Measurements from ENCODE around the gene HIGD1C.
"Not testable (repeated sequence)": the region's sequence is repeated elsewhere in the genome, so short reads cannot be mapped to it uniquely, and the experiment has no call there.

Gene HIGD1C

DNA sequence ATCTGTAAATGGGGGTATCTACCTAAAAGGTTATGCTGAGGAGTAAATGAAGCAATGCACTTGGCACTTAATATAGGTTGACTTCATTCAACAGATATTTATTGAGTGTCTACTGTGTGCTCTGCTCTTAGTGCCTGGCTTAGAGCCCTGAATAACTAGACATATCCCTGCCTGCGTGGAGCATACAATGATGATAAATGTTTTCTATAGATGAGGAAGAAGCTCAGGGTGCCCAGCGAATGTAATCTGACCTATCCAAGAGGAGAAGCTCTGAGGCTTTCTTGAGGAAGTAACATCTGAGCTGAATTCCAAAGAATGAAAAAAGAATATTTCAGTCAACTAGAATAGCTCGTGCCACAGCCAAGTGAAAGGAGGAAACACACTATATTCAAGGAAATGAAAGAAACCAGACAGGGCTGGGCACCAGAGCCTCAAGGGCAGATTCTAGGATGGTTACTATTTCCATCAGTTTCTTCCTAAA is 17.9 kb upstream of the HIGD1C start:
- DNase-seq = no peak

DNA sequence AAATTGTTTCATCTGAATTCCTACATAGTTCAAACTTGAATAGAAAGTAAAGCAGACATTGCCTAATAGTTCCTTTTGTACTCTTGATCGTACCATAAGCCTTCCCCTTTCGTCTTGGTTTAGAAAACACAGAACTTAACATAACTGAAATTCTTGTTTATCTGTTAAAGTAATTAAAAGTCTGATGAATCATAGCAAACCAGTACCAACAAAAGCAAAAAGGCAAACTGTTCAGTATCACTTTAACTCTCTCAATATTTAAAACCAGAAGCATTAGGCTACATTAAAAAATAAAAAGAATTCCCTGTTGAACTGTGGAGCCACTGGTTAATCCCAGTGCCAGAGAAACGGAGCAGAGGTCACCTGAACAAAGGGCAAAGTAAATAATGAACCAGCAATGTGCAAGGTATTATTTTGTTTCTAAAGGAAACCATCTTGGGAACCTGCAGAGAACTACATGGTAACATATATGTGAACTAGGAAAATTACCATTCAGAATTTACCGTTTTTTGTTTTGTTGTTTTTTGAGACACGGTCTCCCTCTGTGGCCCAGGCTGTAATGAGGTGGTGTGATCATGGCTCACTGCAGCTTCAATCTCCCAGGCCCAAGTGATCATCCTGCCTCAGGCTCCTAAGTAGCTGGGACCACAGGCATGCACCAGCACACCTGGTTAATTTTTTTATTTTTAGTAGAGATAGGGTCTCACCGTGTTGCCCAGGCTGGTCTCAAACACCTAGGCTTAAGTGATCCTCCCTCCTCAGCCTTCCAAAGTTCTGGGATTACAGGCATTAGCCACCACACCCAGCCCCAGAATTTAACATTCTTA is 17.1 kb upstream of the HIGD1C start:
- no peak for DNase-seq

DNA sequence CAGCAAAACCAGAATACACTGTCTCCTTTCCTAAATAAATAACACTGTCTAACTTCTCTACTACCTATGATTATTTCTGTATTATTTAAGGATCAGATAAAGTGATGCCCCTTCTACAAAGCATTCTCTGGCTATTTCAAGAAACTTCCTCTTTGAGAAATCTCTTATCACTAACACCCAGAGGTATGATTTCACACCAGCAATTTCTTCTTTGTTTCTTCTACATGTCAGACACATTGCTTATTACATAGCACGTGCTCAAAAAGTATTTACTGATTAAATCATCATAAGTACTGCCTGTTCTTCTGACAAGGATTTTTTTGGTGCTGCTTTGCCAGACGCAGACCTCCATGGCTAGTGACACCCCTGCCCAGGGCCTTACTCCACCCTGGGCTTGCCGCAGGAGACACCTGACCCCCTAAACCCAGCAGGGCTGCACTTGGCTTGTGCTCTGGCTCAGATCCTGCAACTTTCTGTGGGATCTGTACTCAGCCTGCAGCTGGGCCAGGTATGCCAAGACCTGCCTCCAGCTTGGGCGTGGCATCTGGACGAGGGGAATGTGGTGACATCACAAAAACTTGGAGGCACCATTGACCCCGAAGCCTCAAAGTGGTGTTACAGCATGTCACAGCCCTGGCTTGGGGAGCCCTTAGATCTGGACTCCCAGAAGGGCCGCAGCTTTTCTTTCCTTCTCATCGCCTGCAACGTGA is 15.4 kb upstream of the HIGD1C start:
- no peak for DNase-seq

DNA sequence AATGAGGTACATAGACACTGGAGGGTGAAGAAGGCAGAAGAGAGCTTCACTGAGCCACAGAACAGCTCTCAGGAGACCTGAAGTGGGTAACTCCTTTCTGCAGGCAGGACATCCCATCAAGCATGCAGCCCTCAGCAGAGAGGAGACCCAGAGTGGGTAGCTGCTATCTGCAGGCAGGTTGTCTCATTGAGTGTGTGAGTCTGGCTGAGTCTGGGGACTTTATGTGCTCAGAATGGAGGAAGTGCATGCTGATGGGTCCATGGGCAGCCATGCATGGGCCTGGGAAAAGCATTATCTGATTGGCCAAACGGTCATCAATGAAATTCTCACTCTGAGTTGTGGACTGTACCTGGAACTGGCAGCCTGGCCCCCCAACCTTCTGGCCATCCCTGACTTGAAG is 14.7 kb upstream of the HIGD1C start:
- no peak for DNase-seq

DNA sequence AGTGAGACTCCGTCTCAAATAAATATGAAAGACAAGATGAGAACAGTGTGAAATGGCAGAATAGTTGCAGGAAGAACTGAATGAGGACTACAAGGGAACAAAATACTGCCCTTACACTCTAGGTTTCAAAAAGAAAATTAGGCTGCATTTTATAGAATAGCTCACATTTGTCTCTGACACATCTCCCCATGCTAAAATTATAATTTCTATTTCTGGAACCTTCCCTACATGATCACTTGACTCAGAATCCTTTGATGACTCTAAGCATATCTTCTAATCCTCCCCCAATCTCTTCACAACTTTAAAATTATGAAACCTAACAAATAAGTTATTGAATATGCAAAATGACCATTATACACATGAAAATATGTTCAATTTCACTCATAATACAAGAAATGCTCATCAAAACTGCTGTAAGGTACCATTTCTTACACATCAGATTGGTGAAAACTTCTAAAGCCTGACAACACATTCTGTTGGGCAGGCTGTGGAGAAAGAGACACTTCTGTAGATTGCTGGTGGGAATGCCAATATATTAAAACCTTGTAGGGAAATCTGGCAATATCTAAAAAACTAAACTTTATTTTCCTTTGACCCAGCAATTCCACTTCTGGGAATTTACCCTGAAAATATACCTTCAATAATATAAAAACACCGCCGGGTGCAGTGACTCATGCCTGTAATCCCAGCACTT is 4.3 kb upstream of the HIGD1C start:
- DNase-seq = no peak

DNA sequence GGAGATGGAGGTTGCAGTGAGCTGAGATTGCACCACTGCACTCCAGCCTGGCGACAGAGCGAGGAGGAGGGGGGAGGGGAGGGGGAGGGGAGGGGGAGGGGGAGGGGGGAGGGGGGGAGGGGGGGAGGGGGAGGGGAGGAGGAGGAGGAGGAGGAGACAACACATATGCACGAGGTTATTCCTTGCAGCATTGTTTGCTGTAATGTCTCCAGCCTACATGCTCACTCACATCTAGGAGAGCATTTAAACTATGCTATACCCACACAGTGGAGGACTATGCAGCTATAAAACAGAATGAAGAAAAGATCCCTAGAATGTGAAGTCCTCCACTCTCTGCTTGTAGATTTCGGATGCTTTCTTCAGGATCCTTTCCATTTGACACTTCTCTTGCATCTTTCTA is 3.5 kb upstream of the HIGD1C start:
- DNase-seq = no peak

DNA sequence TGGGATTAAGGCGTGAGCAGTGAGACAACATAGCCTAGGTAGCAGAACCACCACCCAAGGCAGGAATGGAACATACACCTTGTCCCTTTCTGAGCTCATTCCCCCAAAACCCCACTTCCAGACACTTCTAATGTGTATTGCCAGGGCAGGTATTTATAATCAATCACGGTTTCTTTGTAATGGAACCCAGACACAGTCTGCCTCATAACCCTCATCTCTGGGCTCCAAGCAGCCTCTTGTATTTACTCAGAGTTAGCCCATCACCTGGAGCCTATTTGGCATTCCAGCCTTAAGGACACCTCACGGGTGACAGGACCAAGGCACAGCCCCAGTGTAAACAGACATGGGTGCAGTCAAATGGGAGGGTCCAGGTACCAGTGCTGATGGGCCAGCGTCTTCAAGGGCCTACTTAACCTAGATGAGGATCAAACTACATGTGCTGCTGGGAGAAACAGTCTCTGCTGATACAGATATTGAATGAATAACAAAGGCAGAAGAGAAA is 2.5 kb upstream of the HIGD1C start:
- no peak for DNase-seq

DNA sequence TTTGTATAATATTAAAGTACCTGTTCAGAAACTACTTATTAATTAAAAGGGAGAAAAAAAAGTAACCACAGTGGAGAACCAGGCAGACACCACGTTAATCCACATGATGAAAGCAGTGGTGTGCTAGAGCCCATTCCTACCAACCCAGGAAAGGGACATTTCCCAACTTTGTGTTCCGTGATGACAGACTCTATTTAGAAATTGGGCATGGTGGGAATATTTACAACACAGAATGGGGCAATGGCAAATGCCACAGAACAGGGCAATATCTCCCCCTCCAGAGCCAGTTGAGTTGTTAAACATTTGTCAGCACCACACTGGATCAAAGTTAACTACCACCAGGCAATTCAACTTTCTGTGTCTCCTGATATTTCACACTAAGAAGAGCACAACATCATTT is 1.2 kb upstream of the HIGD1C start:
- no peak for DNase-seq

DNA sequence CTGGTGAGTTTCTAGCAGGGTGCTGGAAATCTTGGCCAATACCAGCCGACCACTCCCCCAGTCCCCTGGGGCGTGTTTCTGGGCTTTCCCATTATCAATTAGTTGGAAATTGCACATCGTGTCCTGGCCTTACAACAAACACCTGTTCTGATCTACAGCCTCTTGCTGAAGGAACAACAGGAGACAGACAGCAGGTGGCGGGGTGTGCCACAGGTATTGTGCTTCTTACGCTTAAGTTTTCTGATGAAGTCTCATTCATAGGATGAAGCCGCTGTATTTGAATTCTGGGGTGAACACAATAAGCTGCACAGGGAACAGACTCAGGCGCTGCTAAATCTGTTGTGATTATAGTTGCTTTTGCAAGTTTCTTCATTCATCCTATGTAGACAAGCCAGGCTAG is 703 bp downstream of the HIGD1C start:
- DNase-seq = no peak

DNA sequence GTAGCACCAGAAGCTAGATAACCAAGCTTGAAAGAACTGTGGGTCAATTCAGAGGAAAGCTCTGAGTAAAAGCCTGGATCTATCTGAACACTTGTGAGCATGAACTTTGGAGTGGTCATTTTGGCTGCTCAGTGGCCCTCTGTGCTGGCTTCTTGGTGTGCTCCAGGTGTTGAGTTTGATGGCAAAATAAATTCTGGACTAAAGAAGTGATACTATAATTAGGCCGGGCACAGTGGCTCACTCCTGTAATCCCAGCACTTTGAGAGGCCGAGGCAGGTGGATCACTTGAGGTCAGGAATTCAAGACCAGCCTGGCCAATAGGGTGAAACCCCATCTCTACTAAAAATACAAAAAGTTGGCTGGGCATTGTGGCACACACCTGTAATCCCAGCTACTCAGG is 2.4 kb downstream of the HIGD1C start:
- DNase-seq = not testable (repeated sequence)

DNA sequence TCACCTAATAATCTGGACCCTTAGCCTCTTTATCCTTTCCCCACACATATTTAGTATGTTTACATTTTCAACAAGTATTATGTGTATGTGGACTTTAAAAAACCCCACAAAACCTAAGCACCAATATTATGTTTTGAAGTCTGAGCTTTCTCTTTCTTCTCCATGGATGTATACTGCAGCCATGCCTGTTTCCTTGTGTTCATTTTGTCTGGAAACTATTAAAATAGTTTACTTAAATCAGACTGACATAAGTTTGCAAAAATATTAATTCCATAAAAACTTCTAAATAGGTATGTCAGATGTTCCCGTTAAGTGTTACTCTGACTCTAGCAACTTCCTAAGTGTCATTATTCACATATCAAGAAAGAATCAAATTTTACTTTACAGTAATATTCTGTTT is 2.9 kb downstream of the HIGD1C start:
- DNase-seq = no peak

DNA sequence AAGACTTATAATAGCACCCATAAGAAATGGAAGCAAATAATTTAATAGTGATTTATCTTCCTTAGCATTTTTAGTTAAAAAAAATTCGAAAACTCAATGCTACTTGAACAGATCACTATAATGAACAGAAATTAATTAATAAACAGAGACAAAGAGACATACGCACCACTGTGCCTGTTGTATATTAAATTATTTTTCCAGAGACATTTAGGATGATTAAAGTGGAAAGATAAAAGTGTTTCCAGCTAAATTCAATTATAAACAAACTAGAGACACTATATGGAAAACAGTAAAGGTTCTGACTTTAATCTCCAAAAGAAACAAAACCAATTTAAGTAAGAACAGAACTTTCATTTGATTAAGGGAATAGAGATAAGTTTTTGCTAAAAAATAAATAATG is 3.4 kb downstream of the HIGD1C start:
- no peak for DNase-seq

DNA sequence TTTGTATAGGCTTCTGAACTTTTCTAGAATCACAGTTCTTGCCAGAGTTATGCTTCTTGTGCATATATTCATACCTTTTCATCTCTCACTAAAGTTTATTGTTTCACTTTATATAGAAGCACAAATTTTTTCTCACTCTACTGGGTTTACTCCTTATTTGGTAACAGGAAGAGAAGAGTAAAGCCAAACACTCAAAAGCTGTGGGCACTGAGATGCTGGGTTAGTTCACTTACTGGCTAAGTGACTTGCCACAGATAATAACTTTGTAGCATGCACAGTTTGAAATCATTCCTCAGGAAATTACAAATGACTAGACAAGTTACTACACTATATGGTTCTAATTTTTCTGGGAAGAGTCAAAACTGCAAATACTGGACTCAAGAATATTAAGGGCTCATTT is 7.8 kb downstream of the HIGD1C start:
- no peak for DNase-seq

DNA sequence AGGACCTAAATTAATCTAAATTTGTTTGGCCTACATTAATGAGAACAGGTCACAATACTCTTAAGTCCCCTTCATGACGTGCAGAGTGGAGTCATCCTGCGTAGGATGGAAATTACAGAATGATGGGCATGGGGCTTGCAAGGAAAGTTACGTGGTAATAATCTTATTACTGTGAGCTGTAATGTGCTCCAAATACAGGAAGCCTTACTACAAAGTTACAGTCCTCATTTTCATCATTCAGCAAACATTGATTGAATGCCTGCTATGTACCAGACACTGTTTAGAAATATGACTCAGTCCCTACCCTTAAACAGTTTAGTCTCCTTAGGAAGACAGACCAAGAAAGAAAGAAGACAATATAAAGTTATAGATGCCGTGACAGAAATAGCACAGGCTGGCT is 9.4 kb downstream of the HIGD1C start:
- no peak for DNase-seq

DNA sequence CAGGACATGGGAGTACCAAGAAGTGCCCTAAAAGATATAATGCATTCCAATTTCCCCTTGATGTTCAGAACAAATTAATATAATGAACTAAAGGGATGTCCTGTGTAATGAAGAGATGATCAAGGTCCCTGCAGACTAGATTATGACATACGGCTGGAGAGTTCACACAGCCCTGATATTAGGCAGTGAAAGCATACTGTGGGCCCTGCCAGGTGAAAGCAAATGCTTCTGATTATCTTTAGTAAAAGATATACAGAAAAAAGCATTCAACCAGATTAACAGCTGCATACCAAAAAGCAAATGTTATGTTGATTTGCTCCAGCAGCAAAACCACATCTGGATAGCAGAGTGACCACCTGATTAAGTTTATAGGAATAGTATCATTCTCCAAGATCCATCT is 12.1 kb downstream of the HIGD1C start:
- no peak for DNase-seq

DNA sequence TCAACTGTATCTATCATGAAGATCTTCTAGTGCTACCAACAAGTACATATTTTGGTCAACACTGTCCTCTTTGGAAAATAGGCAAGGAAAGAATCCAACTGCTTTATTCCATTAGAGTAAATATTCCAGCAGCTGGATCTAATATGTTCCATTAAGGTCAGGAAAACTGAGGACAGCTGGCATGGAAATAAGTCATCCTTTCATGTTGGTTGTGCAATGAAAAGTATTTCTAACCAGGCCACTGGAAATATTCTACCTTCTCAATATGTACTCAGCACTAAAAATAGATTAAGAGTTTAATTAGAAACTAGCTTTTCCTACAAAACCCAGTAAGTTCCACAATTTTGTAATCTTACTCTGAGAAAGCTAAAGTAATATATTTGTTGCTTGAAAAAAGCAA is 19.6 kb downstream of the HIGD1C start:
- no peak for DNase-seq

DNA sequence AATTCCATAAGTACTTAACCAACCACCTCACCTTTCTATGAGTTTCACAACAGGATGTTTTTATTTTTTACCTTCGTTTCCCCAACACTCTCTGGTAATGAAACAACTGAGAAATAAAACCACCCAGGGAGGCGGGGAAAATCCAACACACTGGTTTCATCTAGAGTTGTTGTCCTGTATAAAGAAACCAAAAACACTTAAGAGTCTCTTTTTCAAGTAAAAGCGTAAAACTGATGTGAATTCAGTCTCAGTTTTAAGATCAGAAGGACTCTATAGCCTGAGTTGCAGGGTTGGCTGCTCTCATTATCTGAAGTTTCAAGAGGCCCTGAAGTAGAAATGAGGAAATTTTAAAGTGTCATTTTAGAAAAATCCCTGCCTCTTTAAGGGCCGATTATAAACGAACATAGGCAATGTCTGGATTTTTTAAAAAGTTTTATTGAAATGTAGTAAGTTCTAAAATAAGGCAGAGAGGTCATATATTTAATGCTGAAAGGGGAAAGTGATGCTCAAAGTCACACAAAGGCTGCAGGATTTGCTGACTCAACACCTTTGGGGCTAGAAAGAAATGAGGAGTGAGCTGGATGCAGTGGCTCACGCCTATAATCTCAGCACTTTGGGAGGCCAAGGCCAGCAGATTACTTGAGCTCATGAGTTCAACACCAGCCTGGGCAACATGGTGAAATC is 27.2 kb downstream of the HIGD1C start:
- DNase-seq = peak in 1 of 2 donors; percentile 26

DNA sequence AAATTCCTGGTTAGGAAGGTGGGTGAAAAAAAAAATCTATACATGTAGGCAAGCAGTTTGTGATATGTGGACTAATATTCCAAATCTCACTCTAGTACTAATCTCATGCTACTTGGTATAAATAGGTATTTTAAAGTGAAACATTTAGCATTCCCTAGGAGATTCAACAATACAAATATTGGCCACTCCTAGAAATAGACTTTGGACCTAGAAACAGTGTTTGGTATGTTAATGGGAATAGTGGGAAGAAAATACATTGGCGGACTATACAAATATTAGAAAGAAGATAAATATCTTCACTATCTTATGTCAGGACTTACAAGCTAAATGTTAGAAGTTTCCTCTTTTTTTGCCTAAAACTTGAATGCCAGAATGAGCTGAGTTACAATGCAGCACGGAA is 28.2 kb downstream of the HIGD1C start:
- DNase-seq = no peak

DNA sequence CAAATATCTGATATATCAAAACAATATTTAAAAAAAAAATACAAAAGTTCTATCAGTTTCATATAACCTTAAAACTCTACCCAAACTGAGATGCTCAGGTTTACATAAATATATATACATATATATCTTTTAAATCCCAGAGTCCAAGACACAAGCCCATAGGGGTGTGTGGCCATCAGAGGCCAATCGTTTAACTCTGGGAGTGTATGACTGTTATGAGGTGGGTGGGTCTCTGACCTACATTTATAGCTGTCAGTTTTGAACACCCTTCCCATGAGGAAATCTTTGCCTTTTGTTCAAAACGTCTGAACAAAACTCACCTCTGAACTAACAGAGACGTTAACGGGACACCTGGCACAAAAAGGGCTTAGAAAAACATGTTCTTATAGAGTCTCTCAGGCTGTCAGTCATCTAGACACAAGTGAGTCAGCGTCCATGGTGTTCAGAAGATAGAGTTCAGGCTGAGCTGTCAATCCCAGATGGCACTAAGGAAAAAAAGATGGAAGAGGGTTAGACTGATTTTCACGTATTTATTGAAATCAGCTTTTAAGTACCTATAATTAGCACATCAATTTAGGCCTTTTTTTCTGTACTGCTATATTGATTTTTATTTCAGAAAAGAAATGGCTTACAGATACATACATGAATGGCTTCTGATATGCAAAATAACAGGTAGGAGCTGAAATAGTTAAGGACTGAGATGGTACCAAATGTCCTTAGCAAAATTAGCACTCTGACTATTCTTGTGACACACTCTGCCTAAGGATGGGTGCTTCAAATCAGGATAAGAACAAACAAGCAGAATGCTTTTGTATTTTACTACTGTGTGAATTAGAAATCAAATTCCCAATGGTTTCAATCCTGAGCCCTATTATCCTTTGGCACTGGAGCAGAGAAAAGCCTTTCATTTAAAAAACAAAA is 29.2 kb downstream of the HIGD1C start:
- DNase-seq = no peak

DNA sequence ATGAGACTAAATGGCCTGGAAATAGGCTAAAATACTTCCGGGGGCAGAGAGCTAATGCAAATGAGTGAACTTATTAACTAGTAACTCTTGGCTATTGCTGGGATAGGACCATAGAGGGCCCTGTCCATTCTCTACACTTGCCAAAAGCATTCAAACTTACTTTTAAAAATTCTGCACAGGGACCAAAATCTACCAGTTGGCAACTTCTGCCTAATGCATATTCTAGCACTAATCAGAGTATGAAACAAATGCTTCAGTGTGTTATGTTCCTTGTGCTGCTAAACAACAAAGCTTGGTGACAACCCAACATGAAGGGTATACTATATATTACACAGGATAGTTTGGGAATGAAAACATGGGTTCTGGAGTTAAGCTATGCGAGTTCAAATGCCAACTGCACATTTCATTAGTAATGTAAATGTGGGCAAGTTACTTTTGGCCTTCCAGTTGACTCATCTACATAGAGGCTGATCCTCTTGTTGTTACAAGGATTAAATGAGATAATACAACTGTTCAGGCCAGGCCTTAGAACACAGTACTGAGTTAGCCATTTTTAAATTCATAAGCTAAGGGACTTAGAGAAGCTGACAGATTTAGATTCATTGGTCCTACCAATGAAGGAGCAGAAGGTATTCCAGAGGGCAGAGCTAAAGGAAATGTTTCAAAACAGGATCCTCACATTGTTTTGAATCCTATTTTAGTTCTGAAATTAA is 32.4 kb downstream of the HIGD1C start:
- DNase-seq = no peak

DNA sequence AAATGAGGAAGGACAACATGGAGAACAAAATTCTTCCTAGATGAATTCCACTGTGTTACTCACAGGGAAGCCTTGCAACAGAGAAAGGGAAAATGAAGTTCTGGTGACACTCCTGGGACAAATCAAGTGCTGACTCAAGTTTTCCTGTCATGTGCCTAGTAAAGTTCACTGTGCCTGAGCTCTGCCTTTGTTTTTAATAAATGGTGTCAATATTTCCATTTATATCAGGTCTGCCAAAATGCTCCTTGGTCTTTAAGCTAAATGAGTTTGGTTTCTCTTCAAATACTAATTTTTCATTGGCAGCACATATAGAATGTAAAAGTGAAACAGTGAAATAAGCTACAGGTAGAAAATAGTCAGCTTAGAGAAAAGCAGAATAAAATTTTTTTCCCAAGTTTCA is 33.0 kb downstream of the HIGD1C start:
- no peak for DNase-seq

Data from stimulated activated CD4-positive, alpha-beta T cell treated with anti-CD3 and anti-CD28 coated beads, Interleukin-2, amount 100 ng/mL, for 48 hours (primary cell).